ENCODE measurements around the gene LHFPL2. TPM values are rescaled to one million over a fixed set of nuclear protein-coding genes. Genes with fewer than 3 reads are reported as not detected.

The LHFPL2 gene
- total RNA-seq, 1 experiment from 2014 or later: 57.2 TPM

DNA sequence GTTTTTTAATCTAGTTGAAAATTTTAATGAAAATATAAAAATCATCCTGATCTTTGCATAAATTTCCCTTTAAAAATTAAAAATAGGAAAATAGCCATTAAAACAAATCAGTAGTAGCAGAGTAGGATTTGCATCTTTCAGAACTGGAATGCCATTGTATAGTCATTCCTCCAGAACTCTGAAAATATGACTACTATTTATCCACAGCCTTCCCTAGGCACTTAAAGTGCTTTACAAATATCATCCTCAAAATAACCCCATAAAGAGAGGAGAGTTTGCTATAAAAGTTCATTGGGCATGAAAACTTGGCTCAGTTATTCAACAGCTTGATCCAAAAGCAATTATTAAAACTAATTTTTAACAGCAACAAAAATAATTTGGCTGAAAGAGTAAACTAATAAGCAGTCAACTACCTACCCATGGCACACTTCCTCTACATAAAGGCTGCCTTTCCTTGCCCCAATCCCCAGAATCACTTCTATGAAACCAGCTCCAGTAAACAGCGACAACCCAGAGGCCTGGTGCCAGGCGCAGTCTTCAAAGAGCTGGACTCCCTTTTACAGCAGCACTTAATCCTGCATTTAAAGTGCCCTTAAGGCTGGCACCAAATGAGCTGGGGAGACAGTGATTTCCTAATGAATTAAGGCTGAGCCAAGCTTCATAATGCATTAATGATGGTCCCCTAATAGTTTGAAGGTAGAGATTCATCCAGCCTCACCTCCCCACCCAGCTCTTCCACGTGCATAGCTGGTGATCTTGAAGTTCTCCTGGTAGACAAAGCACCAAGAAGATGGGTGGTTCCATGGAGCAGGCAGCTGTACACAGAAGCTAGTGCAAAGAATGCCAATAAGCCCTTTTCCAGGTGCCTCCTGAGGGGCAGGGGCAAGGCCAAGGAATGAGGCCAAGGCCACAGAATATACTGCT lies 36.1 kb downstream of the LHFPL2 start:
- in situ Hi-C loops (cut with HindIII; ENCODE audit: low pct_unique_long_range_greater_than_20kb, low sequenced_read_pairs): no loop called here
- no peak for DNase-seq (ENCODE audit: low read depth, low spot score)

DNA sequence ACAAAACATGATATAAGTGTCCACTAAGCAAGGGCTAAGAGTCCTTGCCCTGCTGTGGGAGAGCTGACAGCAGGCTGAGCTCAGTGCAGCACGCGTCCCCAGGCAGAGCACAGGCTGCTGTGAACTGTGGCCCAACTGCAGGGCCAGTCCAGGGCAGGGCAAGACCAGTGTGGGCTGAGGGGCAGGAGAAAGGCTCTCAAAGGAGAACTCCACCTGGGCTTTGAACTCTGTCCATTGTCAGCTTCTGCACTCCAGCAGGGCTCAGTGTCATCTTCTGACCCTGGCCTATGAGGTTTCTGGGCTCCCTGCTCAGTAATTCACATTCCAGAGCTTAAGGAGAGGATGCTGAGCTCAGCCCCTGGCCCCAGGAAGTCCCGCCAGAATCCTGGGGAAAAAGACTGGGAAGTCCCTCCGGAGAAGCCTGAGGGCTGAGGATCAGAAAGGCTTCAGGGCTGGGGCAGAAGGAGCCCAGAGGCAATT lies 37.4 kb downstream of the LHFPL2 start:
- in situ Hi-C loops (cut with HindIII; ENCODE audit: low pct_unique_long_range_greater_than_20kb, low sequenced_read_pairs): no loop called here
- no peak for DNase-seq (ENCODE audit: low read depth, low spot score)

DNA sequence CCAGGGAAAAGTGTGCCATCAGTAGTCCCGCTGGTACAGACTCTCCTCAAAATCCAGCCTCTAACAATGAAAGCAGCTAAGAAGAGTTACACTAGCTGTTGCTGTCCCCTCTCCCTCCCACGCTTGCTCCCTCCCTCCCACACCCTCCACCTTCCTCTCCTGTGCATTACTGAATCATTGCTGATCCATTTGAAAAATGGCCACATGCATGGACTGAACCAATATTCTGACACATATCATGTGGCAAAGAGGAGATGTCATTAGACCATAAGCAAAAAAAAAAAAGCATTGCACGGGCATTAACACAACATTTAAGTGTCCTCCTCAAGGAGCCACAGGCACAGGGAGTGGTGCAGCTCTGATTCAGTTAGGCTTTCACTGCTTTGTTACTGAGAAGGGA lies 37.9 kb downstream of the LHFPL2 start:
- no peak for DNase-seq (ENCODE audit: low read depth, low spot score)

DNA sequence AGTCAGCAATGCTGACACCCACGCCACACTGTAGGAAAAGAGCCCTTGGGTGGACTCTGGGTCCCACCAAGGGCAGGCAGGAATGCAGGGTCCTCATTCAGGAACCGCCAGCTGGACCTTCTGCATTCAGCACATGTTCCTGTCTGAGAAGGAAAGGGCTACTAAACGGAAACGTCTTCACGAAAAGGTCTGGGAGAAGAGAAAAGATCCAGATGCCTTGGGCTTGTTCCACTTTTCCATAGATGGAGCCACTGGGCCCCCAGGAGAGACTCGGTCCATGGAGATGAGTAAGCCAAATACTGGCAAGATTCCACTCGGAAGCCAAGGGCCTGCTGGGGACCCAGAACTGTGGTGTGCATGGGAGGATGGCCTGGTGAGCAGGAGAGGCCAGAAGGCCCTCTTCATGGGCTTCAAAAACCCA lies 38.4 kb downstream of the LHFPL2 start:
- DNase-seq (ENCODE audit: low read depth, low spot score): no peak
- in situ Hi-C loops (cut with HindIII; ENCODE audit: low pct_unique_long_range_greater_than_20kb, low sequenced_read_pairs): no loop called here

More for the DNA sequence above, 37.9 kb downstream of the LHFPL2 start:
- in situ Hi-C loops (cut with HindIII; ENCODE audit: low pct_unique_long_range_greater_than_20kb, low sequenced_read_pairs): no loop called here

DNA sequence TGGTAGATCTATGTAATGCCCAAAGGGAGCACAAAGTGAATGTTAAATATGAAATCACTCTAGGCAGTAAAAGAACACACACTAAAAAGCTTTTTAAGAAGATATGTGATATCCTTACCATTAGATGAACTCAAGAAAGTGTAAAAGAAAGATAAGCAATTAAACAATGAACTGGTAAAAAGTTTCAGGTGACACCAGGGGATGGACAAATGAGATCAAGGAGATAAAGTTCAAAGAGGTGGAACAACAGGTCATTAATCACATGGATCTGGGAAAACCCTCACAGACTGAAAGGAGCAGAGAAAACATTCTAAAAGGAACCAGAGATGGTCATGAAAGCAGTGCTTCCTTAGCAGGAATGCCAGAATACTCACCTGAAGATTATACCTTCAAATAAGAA lies 40.7 kb downstream of the LHFPL2 start:
- in situ Hi-C loops (cut with HindIII; ENCODE audit: low pct_unique_long_range_greater_than_20kb, low sequenced_read_pairs): no loop called here

DNA sequence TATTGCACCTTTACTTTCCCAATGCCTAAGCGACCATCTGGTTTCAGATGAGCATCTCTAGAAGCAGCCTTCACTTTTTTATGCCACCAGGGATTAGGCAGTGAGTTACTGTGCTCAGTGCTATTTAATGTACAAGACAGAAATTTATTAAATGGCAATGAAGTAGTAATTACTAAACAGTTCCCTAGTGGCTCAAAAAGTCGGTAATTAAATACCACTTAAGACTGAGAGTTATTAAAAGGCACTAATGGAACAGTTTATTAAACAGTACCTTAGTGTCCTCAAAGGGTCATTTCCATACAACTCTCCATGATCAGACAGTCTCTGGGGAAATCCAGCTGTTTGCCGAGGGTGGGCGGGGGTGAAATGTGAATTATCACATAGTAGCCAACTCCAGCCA lies 42.3 kb downstream of the LHFPL2 start:
- in situ Hi-C loops (cut with HindIII; ENCODE audit: low pct_unique_long_range_greater_than_20kb, low sequenced_read_pairs): no loop called here
- DNase-seq (ENCODE audit: low read depth, low spot score): no peak

More for the DNA sequence above, 40.7 kb downstream of the LHFPL2 start:
- no peak for DNase-seq (ENCODE audit: low read depth, low spot score)

DNA sequence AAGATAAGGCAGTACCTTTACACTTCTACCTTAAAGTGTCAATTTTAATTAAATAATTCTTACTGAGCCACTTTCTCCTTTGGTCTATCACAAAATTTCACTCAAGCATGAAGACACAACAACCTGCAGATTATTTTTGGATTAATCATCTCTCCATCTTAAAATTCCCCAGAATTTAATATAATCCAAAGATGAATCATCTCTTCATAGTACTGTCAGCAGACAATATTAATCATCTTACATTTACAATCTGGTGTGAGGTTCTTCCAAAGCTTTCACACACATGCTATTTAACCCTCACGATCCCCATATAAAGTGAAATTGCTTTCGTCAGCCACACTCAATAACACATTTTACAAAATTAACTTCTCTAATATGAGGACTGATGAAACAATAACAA lies 43.0 kb downstream of the LHFPL2 start:
- in situ Hi-C loops (cut with HindIII; ENCODE audit: low pct_unique_long_range_greater_than_20kb, low sequenced_read_pairs): no loop called here
- no peak for DNase-seq (ENCODE audit: low read depth, low spot score)

DNA sequence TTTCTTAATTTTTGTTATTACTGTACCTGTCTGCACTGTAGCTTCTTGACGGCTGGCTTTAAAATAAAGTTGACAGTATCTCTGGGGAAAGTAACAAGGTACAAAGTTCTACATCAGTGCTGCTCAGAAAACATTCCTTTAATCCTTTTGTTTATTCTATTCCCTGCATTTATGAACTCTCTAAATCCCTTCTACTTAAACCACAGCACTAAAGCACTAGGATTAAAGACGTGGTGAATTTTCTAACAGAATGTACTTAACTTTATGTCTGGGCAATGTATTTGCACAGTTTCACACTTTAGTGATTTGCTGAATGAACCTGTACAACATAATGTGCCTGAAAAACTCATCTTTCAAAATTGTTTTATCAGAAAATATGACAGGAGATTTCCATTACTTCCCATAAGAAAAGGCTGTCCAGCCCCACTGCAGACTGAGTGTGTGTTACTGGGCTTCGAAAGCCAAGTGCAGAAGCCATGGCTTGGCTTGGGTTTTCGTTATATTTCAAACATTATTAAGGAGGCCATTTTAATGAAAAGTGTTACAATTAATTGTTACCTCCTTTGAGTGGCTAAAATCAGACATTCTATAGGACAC lies 43.8 kb downstream of the LHFPL2 start:
- DNase-seq (ENCODE audit: low read depth, low spot score): no peak

DNA sequence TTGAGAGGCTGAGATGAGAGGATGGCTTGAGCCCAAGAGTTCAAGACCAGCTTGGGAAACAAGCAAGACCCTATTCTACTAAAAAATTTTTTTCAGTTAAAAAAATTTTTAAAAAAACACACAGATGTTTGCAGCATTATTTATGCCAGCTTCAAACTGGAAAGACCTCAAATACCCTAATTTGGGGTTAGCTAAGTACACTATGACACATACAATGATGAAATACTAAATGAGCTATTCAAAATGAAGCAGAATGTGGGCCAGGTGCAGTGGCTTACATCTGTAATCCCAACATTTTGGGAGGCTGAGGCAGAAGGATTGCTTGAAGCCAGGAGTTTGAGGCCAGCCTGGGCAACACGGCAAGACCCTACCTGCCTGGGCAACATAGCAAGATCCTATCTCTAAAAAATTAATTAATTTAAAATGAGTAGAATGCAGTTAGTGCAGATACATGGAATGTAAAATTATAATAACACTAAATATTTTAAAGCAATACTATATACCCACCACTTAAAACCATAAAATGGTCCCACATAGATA lies 44.9 kb downstream of the LHFPL2 start:
- in situ Hi-C loops (cut with HindIII; ENCODE audit: low pct_unique_long_range_greater_than_20kb, low sequenced_read_pairs): no loop called here
- no peak for DNase-seq (ENCODE audit: low read depth, low spot score)

More for the DNA sequence above, 43.8 kb downstream of the LHFPL2 start:
- in situ Hi-C loops (cut with HindIII; ENCODE audit: low pct_unique_long_range_greater_than_20kb, low sequenced_read_pairs): no loop called here

DNA sequence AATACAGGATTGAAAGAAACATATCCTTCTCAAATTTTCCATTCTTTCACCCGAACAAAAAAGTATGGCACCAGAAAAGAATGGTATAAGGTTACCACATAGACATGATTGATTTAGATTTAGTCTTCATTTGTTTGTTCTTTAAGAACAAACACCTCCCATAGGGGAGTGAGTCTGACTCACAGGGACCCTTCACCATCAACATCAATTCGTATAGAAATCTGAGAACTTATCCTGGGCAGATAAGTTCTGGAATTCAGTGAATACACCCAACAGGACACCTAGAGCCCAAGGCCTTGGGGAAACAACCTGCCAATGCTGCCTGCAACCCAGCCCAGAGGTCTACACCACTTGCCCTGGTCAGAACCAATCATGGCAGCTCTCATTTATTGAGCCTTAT lies 46.2 kb downstream of the LHFPL2 start:
- in situ Hi-C loops (cut with HindIII; ENCODE audit: low pct_unique_long_range_greater_than_20kb, low sequenced_read_pairs): no loop called here
- DNase-seq (ENCODE audit: low read depth, low spot score): no peak

DNA sequence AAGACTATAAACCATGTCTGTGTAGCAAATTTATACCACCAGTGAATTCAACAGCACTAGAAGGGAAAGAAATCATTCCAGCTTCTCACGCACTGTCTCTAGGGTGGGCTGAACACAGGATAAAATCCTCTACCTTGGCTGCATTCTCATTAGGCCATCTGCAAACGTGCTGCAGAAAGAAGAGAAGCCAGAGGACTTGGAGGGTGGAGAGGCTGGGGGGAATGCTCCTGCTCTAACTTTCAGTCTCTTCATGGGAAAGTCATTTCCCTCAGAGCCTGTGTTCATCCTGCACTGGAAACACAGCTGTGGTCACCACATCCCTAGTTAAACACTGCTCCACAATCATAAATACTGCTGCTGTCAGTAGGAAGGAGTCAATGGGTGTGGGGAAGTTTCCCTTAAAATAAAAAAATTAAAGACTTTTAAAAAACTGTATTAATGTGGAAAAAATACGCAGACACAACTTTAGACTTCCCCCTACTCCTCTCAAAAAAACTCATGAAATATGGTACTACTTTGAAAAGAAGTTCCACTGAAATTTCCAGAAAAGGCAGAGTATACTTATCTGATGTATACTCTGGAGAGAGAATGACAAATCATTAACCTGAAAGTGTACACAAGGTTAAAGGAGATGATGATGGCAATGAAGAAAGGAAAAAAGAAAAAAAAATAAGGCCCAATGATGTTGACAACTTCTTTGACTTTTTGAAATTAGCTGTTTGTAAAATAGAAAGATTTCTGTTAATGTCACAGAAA lies 46.8 kb downstream of the LHFPL2 start:
- in situ Hi-C loops (cut with HindIII; ENCODE audit: low pct_unique_long_range_greater_than_20kb, low sequenced_read_pairs): no loop called here
- no peak for DNase-seq (ENCODE audit: low read depth, low spot score)

DNA sequence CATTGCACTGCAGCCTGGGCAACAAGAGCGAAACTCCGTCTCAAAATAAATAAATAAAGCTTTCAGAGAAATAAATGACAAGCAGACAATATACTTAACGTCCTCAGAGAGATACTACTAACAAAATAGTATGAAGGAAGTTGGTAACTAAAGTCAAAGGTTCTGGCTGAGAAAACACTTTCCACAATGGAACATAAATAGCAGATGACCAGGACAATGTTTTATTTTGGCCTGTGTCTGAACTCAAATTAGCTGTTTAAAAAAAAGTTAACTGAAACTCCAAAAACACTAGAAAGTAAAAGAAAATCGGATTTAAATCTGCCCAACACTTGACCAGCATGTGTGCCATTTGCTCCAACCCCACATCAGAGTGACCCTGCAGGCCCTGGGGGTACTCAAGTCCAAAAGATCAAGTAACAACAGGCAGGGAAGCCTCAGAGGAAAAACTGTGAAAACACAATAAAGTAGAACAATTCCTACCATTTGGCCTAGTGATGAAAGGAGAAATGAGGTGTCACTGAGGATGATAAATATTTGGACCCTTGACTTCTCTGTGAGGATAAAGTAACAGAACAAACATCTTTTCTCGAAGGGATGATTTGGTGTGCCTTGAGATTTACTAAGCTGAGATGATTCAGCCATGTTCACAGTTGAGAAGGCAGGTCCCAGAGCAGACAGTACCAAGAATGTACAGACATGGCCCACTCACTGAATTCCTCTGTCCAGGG lies 47.7 kb downstream of the LHFPL2 start:
- in situ Hi-C loops (cut with HindIII; ENCODE audit: low pct_unique_long_range_greater_than_20kb, low sequenced_read_pairs): no loop called here
- no peak for DNase-seq (ENCODE audit: low read depth, low spot score)

DNA sequence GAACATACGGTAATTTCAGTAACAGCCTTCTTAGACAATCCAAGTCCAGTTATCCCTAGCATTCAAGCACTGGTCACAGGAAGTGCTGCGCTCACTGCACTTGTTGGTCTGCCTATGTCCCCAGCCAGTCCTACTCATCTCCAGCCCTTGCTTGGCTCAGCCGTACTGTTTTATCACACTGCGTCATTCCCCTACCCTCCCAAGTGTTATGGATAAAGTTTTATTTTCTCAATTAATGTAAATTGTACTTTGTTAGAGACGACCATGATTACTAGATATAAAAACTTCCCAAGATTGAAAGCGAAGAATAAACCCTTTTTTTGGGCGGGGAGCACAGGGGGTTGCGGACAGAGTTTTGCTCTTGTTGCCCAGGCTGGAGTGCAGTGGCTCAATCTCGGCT lies 49.6 kb downstream of the LHFPL2 start:
- in situ Hi-C loops (cut with HindIII; ENCODE audit: low pct_unique_long_range_greater_than_20kb, low sequenced_read_pairs): no loop called here
- DNase-seq (ENCODE audit: low read depth, low spot score): no peak

DNA sequence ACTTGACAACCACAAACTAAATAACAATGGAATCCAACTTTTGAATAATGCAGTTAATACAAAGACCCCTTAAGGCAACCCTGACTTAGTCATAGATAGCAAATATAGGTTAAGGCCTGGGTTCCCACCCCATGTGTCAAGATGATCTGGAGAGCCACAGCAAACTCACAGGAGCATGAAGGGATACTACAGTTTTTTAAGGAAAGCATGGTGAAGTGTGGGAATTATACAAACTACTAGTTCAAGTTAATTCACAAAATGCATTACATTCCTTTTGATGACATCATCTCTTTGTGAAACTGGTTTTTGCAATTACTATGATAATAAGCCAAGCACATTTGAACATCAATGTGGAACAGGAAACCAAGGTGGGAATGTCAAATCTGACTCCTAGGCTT lies 50.6 kb downstream of the LHFPL2 start:
- DNase-seq (ENCODE audit: low read depth, low spot score): no peak
- in situ Hi-C loops (cut with HindIII; ENCODE audit: low pct_unique_long_range_greater_than_20kb, low sequenced_read_pairs): no loop called here

DNA sequence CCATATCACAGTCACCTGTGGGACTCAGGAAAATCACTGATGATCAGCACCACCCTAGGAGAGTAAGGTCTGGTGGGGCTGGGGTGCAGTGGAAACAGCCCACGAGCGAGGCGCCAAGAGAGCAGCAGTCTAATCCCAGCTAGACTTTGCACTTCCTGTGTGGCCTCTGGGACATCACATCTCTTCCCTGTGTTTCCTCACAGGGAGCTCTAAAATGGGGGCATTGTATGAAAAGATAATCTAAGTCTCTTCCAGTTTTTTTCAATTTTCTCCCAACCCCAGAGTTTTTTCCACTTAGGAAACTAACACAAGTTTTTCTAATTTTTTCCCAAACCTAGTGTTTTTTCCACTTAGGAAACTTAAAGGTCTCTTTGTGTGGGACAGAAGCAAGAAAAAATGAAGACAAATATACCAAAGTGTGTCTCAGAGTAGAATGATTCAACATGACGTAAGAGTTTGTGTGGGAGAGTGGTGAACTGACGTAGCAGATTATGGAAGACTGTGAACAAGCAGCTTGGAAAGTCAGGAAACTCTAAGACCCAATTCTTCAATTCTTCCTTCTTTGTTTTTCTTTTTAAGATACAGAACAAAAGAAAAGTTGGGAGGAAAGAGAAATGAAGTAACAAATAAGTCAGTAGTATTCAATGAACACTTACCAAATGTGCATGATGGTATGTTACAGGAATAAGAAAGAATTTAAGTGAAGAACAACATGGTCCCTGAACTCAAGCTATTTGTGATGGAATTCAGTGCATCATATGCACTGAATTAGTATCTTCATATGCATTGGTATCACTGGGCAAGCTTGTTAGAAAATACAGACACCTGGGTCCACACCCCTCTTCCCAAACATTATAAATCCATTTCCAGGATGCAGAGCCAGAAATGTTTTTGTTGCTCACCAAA lies 51.3 kb downstream of the LHFPL2 start:
- in situ Hi-C loops (cut with HindIII; ENCODE audit: low pct_unique_long_range_greater_than_20kb, low sequenced_read_pairs): no loop called here
- peak; percentile 75 for DNase-seq (ENCODE audit: low read depth, low spot score)

DNA sequence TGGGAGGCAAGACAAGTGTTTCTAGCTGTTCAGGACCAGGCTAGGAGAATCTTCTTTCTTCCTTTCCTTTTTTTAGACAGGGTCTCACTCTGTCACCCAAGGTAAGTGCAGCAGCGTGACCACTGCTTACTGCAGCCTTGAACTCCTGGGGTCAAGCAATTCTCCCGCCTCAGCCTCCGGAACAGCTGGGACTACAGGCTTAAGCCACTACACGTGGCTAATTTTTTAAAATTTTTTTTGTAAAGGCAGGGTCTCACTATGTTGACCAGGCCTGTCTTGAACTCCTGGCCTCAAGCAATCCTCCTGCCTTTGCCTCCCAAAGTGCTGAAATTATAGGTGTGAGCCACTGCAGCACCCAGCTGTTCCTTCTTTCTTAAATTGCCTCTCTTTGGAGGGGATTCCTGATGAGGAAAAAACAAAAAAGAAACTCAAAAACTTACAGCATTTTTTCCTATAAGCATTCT lies 53.1 kb downstream of the LHFPL2 start:
- in situ Hi-C loops (cut with HindIII; ENCODE audit: low pct_unique_long_range_greater_than_20kb, low sequenced_read_pairs): no loop called here
- DNase-seq (ENCODE audit: low read depth, low spot score): no peak

Data from SK-MEL-5 (cell line).